MV-4-11 (cell line): ENCODE measurements around the gene DYRK3.
A peak's percentile ranks its signal among the peaks of the same experiment; 100 is the strongest.
"Not testable (repeated sequence)": the region's sequence is repeated elsewhere in the genome, so short reads cannot be mapped to it uniquely, and the experiment has no call there.

Source experiments
- DNase-seq: peaks from one replicate; lab custom pipeline; 2025; lab: John Stamatoyannopoulos, UW

Gene DYRK3

DNA sequence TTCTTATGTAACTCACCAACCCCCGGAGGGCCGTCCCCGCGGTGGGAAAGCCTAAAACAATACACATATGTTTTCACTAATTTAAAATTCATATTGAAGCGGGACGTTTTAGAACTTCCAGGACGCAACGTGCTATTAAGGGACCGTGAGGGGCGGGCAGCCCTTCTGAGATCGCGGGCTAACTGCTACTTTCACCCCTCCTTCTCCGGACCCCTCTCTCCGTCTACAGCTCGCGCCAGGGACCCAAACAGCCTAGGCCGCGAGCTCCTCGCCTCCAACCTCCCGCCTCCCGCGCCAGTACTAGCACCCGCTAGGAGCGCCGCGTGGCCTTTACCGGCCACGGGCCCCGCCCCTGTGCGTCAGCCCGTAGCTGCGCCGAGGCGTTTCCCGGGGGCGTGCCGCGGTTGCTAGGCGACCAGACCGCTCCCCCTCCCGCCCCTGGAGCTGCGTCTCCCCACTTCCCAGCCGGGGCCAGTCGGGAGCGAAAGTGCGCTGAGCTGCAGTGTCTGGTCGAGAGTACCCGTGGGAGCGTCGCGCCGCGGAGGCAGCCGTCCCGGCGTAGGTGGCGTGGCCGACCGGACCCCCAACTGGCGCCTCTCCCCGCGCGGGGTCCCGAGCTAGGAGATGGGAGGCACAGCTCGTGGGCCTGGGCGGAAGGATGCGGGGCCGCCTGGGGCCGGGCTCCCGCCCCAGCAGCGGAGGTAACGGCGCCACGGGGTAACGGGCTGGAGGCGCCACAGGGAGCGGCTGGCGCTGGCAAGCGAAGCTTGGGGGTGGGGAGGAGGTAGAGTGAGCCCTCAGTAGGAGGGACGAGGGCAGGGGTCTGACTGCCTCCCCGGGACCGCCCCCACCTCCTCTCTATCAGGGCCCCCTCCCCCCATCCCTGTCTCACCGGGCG, at the start of gene DYRK3:
Gene DYRK3, plus strand, starts transcription at position 457 of the 898 bp plus-strand sequence. Its CDS starts 168 bp downstream, at position 625.
- peak; percentile 80 for DNase-seq

DNA sequence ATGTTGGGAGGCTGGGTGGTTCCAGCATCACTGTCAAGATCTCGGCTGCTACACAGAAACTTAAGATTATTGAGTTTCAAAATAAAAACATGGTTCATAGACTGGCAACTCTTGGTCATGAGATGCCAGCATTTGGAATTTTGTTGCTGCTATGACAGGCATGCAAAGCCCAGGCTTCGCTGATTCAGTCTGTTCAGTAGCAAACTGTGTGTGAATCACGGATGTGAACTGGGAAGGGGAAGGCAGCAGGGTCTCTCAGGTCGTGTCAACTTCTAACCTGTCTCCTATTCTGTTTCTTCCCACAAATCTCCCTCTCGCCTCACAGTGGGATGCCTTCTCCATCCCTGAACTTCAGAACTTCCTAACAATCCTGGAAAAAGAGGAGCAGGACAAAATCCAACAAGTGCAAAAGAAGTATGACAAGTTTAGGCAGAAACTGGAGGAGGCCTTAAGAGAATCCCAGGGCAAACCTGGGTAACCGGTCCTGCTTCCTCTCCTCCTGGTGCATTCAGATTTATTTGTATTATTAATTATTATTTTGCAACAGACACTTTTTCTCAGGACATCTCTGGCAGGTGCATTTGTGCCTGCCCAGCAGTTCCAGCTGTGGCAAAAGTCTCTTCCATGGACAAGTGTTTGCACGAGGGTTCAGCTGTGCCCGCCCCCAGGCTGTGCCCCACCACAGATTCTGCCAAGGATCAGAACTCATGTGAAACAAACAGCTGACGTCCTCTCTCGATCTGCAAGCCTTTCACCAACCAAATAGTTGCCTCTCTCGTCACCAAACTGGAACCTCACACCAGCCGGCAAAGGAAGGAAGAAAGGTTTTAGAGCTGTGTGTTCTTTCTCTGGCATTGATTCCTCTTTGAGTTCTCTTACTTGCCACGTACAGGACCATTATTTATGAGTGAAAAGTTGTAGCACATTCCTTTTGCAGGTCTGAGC, 48.6 kb upstream of the DYRK3 start:
- DNase-seq = no peak

DNA sequence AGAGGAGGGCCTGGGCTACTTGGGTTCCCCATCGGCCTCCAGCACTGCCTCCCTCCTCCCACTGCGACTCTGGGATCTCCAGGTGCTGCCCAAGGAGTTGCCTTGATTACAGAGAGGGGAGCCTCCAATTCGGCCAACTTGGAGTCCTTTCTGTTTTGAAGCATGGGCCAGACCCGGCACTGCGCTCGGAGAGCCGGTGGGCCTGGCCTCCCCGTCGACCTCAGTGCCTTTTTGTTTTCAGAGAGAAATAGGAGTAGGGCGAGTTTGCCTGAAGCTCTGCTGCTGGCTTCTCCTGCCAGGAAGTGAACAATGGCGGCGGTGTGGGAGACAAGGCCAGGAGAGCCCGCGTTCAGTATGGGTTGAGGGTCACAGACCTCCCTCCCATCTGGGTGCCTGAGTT, 47.4 kb upstream of the DYRK3 start:
- no peak for DNase-seq

DNA sequence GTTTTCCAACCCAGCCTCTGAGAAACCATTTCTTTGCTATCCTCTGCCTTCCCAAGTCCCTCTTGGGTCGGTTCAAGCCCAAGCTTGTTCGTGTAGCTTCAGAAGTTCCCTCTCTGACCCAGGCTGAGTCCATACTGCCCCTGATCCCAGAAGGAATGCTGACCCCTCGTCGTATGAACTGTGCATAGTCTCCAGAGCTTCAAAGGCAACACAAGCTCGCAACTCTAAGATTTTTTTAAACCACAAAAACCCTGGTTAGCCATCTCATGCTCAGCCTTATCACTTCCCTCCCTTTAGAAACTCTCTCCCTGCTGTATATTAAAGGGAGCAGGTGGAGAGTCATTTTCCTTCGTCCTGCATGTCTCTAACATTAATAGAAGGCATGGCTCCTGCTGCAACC, 46.8 kb upstream of the DYRK3 start:
- no peak for DNase-seq

DNA sequence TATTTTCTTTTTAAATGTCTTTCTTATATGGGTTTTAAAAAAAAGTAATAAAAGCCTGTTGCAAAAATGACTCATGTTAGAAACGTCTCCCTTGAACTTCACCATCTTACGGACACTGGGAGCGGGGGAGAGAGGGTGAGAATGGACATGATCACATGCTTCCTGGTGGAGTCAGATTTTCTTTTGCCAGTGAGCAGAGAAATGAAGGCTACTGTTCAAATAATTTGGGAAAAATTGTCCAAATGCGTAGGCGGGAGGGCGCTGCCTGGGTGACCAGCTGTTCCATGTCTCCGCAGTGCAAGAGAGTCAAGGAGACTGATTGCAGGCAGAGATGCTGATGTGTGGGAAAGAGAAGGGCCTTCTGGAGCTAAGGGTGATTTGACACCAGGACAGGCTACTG, 46.1 kb upstream of the DYRK3 start:
- no peak for DNase-seq

DNA sequence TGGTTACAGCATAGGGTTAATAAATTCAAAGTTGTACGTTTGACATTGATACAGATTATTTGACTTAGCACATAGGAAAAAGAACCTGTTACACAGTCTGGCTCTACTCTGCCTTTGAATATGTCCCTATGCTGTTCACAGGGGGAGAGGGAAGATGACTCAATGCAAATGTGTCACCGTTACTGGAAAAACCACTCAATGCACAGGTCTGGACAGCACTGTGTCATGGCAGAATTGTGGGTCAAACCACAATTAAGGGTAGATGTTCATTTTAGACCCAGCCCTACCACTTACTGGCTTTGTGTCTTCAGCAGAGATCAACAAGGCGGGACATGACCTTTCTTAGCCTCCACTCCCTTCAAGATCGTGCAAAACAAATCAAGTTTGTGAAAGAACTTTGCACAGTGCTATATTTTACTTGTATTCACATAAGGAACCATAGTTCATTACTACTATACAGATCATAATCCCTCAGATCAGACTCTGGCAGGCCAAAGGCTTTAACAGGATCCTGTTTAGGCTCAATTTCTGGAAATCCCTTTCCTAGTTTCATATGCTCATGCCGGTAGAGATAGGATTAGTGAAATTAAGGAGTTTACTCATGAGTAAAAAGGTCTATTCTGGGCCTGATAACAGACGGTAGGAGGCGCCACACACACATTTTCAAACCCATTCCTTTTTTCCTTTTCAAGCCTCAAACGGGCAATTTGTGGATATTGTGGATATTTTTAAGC, 45.1 kb upstream of the DYRK3 start:
- peak; percentile 91 for DNase-seq

DNA sequence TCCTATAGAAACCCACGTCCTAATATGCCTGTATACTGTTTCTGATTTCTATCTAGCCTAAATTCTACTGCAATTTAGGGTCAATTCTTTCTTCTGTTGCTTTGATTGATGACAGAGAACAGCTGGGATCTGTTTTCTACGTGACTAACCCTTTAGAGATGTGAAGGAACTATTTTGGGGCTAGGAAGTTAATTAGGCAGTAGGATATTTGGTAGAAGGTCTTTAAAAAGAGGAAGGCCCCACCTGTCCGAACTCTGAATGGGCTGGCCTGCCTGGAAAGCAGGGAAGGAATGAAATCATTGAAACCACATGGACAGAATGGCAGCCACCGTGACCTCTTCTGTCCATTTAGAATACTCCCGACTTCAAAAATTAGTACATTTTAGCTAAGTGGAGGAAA, 44.1 kb upstream of the DYRK3 start:
- DNase-seq = no peak

DNA sequence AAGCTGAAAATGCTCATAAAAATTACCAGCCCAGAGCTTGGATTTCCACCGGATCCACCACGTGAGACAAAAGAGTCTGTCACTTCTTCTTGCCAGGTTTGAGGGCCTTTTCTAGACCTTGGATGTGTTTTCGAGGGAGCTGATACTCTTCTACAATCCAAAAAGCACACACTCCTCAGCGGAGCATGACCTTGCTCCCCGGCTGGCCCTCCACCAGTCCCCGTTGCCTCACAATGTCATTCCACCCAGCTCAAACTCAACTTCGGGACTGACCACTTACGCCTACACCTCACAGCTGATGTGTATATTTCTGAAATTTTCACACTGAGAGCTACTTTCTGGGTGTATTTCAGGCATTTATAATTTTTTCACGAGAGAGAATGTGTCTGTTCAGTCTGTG, 43.6 kb upstream of the DYRK3 start:
- DNase-seq = no peak

DNA sequence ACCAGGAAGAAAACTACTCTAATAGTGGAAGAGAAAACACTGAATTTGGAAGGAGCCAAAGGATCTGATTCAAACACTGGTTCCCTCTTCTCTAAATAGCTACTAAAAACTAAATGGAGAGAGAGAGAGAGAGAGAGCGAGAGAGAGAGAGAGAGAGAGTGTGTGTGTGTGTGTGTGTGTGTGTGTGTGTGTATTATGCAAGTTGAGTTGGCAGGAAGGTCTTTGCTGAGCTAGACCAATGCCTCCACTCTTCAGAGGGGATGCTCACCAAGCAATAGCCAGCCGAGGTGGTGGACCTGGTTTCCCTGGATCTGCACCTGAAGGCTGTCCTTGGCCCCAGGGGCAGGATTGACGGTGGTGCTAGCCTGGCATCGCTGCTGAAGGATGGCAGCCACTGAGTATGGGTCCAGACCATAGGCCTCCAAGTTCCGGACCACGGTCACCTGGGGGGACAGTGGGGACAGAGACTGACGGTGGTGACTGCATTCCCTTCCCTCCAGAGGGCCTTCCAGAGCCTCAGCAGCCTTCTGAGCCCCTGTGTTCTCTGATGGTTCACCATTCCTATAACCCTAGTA, 41.9 kb upstream of the DYRK3 start:
- DNase-seq = peak; percentile 6

DNA sequence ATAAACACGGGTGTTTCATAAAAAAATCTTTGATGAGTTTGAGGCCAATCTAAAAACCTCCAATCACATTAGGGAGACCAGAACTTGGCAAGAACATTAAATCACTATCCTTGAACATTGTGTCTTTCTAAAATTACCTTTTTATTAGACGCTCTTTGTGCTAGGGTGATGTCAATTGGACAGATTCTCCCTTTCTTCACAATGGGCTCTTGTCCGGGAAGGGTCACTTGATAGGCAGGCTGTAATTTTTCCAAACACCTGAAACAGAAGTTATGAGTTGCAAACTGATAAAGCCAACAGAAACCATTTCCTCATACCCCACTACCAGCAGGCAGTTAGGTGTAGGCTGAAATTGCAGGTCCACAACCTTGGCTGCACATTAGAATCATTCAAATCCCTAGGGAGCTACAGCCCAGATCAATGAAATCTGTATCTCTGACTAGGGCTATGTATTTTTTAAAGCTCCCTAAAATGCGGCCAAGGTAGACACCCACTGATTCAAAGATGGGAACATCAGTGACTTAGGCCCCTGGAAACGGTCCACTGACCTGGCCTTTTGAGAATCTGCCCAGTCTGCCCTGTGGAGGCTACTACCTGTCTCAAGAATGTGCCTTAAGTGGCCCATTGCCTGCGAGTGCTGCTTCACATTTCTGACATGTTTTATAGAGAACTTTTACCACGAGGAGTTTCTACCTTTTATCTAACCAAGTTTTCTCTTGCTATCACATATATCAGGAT, 39.6 kb upstream of the DYRK3 start:
- DNase-seq = no peak

DNA sequence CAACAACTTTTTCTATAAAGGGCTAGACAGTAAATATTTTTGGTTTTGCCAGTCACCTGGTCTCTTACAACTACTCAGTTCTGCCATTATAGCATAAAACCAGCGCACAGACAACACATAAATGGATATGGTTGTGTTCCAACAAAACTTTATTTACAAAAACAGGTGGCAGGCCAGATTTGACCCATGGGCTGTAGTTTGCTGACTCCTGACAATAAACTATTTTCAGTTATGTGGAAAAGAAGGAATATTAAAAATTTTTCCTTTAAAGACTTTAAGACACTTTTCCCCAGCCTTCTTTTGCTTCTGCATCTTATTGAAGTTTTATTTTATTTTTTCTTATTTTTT, 39.0 kb upstream of the DYRK3 start:
- no peak for DNase-seq

DNA sequence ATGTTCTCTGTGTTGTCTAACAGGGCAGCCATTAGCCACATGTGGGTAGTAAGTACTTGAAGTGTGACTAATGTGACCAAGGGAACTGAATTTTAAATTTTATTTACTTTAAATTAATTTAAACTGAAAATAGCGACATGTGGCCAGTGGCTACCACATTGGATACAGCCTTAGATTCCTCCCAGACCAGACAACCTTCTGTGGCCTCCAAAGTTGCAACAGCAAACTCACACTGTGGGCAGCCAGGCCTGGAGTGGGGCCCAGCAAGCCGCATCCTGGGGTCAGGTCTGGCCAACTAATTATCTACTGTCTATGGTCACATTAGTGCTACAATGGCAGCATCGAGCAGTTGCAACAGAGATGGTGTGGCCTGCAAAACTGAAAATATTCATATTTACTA, 34.8 kb upstream of the DYRK3 start:
- DNase-seq = no peak

DNA sequence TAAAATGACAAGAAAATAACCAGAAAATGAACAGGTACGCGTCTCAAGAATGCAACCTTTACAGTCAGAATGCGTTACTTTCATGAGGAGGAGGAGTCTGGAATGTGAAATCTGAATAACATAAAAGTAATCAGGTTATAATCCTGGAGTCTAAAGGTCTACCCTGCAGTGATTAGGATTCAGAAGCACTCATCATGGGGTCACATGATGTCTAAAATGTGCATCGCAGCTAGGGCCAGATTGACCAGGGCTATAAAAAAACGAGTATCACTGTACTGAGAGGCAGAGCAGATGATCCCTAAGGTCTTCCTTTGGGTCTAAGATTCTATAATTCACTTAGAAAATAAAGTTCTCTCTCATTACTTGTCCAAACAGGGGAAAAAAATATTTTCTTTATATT, 30.5 kb upstream of the DYRK3 start:
- no peak for DNase-seq

DNA sequence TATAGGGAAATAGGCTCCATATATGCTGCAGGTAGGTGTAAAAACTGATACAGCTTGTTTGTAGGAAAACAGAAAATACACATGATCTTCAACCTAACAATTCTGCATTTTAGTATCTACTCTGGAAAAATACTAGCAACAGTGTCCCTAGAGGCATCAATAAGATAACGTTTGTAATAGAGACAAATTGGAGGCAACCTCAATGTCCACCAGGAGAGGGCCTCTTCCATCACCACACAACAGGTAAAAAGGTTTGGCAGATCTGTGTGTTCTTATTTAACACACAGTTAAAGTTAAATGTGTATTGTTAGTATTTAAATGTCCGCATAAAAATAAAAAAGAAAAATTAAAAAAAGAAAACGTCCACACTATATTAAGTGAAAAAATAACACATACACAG, 28.5 kb upstream of the DYRK3 start:
- DNase-seq = peak; percentile 22

DNA sequence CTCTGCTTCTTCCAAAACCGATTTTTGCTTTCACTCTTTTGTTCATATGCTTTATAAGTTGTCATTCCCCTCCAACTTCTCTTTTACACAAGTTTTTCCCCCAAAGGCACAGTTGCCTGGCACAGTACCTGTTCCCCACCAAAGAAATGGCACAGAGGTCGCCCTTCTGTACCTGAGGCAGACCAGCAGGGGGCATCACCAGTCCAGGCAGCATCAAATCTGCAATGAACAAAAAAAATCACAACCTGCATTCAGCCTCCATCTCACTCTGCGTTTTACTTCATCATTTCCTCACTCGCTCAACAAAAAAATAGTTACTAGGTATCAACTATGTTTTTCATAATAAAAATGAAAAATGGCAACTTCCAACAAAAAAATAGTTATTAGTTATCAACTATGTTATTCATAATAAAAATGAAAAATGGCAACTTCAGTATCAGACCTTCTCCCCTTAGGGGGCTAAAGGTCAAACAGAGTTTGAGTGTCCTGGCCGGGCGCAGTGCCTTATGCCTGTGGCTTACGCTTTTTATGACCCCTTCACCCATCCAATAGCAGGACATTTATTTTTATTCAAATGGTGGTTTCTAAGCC, 27.1 kb upstream of the DYRK3 start:
- no peak for DNase-seq

DNA sequence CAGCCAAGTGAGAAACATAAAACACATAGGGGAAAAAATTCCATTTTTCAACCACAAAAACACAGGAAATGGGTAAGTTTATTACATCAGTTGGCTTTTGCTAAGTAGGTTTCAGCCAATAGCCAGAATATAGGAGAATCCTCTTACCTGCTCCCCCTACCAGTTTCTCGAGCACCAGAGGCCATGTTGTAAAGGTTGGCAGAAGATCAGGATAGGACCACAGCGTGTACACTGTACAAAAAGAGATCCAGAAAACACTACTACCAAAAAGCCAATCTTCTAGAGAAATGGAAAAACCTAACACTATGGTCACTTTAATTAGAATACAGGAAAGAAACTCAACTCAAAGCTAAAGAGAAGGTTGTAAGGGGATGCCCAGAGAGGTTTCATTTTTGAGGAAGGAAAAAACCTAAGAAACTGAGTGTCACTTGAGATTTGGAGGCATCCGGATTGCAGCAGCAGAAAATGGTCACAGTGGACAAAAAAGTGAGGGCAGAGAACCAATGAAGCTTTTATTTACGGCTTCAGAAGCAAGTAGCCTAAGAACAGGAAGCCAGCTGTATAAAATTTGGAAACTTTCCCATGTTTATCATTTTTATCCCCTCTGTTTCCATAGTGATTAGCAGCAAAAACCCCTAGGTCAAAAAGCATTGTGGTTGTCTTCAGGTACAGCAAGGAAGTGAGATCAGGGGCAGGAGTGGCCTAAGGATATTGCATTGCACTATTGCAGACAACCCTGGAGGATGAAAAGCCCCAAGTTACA, 25.9 kb upstream of the DYRK3 start:
- no peak for DNase-seq

DNA sequence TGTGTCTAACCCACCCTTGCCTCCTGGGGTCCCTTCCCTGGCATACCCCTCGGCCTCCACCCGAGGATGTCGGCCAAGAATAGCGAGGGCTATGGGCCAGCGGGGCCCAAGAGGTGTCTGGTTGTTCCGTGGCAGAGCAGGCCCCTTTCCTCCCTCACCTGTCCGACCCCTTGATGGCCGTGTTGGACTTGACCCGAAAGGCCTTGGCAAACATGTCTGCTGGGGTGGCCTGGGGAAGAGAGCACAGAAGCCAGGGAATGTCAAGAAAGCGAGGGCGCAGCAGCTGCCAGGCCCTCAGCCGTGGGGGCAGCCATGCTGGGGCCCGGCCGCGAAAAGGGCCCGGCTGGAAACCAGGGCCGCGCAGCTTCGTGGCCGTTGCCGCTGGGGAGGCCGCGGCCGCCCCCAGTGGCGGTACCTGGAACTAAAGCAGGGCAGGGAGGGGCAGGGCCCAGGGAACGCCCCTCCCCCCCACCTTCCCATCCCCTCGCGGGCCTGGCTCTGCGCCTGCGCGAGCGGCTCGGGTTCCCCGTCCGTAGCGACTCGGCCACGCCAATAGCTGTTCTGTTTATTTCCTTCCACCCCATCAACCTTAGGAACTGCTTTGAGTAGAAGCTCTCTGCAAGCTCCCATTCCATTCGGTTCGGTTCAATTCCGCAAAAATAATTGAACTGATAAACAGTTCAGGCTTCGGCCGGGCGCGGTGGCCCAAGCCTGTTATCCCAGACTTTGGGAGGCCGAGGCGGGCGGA, 23.0 kb upstream of the DYRK3 start, which contains the start of gene EIF2D:
Gene EIF2D, minus strand, starts transcription at position 337 of the 748 bp plus-strand sequence. Its CDS starts 123 bp downstream, at position 214.
- peak; percentile 86 for DNase-seq

DNA sequence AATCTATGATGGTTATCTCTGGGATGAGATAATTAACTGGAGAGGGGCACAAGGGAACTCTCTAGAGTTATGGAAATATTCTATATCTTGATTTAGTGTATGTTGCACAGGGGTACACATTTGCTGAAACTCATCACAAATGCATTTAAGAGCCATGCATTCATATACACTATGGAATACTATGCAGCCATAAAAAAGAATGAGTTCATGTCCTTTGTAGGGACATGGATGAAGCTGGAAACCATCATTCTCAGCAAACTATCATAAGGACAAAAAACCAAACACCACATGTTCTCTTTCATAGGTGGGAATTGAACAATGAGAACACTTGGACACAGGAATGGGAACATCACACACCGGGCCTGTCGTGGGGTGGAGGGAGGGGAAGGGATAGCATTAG, 8.9 kb upstream of the DYRK3 start:
- DNase-seq = not testable (repeated sequence)

DNA sequence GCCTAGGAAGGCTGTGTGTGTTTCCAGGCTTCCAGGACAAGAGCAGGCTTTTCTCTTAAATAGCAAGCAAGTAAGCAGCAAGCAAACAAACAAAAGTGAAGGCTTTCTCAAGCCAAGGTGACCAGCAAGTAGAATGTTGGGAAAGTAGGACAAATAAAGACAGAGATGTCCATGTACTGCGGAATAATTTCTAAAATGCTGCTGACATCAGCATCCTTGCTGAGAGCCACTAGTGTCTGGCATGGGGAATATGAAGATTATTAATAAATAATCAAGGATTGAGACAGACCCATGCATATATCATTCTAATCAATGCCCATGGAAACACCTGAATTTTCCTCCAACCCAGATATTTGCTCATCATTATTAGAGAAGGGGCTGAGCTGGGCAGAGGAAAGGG, 6.4 kb upstream of the DYRK3 start:
- no peak for DNase-seq
